ENCODE results near the gene GPR4.

DNA sequence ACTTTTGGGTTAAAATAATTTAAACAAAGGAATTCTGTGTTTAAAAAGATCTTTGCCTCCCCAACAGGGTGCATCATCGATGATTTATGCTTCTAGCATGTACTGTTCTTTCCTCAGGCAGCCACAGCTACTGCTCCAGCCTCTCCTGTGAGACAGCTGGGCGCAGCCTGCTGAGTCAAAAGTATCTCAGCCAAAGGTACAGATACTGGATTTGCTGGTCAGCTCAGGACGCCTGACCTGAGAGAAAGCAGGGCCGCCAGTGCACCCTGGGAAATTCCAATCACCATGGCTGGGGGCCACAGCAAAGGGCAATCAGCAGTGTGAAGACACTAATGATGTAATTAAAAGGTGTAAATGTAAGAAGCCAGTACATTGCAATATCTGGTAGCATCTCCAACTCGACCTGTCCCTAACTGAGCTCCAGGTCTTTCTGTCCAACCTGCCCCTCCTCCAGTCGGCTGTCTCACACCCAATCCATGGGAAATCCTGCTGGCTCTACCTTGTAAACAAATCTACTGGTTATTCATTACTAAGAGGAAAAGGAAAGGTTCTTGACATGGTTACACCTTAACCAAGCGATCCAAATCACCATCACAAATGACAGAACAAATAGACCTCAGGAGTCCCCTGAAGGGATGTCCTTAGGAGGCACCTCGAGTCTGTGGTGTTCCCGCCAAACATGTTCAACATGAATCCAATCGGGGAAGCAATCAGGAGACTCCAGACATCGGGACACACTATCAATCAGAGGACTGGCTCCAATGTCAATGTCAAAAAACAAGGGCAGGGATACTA lies 24.7 kb downstream of the GPR4 start:
- TF ChIP-seq, protein P1, sequence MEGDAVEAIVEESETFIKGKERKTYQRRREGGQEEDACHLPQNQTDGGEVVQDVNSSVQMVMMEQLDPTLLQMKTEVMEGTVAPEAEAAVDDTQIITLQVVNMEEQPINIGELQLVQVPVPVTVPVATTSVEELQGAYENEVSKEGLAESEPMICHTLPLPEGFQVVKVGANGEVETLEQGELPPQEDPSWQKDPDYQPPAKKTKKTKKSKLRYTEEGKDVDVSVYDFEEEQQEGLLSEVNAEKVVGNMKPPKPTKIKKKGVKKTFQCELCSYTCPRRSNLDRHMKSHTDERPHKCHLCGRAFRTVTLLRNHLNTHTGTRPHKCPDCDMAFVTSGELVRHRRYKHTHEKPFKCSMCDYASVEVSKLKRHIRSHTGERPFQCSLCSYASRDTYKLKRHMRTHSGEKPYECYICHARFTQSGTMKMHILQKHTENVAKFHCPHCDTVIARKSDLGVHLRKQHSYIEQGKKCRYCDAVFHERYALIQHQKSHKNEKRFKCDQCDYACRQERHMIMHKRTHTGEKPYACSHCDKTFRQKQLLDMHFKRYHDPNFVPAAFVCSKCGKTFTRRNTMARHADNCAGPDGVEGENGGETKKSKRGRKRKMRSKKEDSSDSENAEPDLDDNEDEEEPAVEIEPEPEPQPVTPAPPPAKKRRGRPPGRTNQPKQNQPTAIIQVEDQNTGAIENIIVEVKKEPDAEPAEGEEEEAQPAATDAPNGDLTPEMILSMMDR (conservative IDR thresholded peaks at IDR 0.05; ENCODE audit: low read depth, low read length), result no peak
- no peak for TF ChIP-seq EZH2 (IDR thresholded peaks at IDR 0.05; ENCODE audit: borderline replicate concordance, low read depth, low read length, poor library complexity, severe bottlenecking)

All from A673 (cell line).